Measurements from ENCODE around the gene MTFP1.
"Not testable (repeated sequence)": the region's sequence is repeated elsewhere in the genome, so short reads cannot be mapped to it uniquely, and the experiment has no call there.

The MTFP1 gene

DNA sequence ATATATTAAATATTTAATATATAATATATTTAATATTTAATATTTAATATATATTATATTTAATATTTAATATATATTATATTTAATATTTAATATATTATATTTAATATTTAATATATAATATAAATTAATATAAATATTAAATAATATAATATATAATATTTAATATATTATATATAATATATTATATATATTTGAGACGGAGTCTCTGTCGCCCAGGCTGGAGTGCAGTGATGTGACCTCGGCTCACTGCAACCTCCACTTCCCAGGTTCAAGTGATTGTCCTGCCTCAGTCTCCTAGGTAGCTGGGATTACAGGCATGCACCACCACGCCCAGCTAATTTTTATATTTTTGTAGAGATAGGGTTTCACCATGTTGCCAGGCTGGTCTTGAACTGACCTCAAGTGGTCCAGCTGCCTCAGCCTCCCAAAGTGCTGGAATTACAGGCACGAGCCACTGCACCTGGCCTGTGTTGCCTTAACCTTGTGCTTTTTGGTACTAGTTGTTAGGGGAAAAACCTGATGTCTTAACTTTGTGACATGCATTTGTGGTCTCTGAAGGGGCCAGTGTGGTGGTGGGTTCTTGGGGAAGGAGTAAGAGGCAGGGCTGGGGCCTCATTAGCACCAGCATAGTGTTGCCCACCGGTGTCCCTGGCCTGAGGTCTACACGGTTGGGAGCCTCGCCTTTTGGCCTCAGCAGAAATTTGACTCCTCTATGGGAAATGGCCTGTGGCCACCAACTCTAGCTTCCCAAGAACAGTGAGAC lies 29.7 kb downstream of the MTFP1 start:
- no peak for DNase-seq (ENCODE audit: low spot score)

DNA sequence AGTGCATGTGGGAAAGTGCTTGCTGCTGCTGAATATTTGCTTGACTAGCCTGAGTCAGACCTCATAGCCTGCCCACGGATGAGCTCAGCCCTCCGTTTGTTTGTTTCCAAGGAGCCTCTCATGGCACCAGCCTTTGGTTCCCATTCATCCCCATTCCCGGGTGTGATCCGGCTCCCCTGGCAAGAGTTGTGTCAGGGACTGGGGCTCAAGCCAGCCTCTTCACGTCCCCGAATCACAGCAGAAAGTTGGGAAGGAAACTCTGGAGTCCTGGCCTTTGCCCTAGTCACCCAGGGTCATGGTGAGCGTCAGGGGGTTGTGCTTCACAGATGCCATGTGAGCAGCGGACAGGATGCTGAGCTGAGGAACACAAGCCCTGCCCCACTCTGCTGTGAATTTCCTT lies 32.4 kb downstream of the MTFP1 start:
- no peak for DNase-seq (ENCODE audit: low spot score)

DNA sequence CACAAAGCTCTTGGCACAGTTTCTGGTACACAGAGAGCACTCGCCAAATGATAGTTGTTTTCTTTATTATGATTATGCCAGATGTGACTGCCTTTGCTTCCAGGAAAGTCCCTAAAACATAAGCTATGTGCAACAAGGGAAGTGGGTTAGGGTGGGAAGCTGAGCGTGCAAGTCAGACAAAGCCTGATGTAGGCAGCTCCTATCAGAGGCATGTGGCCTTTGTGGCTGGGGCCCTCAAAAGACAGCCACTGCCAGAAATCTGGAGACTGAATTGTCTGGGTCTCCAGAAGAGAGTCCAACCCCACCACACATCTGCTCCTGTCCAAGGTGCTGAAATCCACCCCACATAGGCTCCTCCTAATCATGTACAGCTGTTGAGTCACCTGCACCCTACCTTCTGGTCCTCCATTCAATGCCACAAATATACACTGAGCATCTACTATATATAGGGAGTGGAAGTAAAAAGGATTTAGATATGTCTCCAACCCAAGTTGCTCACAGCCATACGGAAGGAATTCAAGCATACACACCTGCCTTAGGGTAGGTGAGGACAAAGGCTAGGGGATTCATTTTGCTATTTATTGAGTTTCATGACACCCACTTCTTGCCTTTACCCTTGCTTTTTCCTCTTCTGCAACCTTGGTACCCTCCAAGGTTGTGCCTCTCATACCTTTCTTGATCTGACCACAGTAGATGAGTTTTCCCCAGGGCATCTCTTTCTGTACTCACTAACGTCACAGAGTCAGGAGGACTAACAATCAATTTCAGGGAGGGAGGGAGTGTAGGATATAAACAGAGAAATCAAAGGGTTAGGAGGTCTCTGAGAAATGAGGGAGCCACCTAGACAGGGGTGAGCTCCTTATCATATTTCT lies 33.8 kb downstream of the MTFP1 start:
- DNase-seq (ENCODE audit: low spot score) = no peak

DNA sequence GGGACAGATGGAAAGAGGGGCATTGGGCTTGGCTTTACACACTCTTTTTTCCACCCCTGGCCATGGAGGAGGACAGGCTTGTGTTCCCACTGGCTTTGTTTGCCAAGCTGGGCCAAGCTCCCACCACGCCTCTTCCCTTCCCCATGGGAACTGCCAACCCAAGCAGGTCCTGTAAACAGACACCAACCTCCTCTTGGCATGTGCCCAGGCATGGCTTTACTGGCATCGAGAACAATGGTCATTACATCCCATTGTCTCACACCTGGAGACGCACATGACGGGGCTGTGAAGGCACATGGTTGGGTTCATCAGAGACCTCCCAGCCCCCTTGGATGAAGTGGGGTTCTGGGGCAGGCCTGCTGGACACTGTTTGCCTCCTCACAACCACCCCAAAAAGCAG lies 34.6 kb downstream of the MTFP1 start:
- no peak for DNase-seq (ENCODE audit: low spot score)

DNA sequence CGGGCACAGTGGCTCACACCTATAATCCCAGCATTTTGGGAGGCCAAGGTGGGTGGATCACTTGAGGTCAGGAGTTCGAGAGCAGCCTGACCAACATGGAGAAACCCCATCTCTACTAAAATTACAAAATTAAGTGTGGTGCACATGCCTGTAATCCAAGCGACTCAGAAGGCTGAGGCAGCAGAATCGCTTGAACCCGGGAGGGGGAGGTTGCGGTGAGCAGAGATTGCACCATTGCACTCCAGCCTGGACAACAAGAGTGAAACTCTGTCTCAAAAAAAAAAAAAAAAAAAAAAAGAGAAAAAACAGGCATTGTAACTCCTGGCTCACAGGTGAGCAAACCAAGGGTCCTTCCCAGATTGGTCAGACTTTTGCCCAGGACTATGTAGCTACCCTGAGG lies 35.0 kb downstream of the MTFP1 start:
- not testable (repeated sequence) for DNase-seq (ENCODE audit: low spot score)

DNA sequence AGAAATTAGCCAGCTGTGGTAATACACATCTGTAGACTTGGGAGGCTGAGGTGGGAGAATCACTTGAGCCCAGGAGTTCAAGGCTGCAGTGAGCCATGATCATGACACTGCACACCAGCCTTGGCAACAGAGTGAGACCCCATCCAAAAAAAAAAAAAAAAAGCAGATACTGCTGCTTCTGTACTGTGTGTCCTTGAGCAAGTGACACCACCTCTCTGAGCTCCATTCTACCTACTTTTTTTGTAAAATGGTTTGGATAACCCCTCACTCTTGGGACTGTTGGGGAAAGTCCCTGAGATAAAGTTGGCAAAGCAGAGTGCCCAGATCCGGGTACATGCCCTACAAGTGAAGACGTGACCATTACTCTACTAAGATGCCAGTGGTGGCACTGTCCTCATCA lies 43.6 kb downstream of the MTFP1 start:
- no peak for DNase-seq (ENCODE audit: low spot score)

DNA sequence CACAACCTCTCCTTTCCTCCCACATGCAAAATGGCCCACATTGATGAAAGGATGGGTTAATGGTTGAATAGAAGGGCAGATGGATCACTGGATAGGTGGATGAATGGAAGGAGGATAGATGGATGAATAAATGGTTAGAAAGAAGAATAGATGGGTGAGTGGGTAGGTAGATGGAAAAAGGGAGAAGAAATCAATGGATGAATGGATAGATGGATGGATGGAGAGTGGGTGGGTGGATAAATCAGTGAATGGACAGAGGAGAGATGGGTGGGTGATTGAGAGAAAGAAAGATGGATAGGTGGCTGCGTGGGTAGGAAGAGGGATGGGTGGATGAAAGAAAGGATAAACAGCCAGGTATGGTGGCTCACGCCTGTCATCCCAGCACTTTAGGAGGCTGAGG lies 45.1 kb downstream of the MTFP1 start:
- DNase-seq (ENCODE audit: low spot score) = no peak

DNA sequence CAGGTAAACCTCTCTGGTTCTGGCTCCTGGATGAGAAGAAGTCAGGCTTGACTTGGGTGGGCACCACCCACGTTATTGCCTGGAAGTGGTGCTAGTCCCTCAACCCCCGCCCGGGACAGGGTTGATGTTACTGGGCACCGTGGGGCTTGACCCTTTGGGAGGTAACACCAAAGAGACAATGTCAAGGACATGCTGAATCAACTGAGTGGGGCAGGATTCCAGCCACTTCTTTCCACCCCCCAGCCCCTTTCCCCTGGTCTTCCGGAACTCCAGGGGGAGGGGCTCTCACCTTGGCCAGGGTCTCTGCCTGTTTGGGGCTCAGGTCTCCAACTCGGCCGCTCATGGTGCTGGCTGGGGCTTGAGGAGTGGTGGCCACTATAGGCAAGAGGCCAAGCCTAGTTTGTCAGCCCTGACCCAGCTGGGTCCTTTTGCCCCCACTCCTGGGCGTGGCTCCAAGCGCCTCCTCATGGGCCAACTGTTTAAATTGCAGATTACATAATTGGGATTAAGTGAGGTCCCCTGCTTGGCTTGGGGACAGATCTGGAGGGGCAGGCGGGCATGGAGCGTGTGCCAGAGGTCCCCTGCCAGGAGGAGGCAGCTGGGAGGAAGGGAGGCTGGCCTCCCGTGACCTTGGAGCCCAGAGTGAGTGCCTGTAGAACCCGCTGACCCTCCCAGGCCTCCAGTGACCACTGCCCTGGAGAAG lies 46.2 kb downstream of the MTFP1 start, which contains the start of gene SEC14L3:
TSS of gene SEC14L3 (minus strand) at position 402 of the 703 bp plus-strand sequence. CDS start at position 343, 59 bp downstream.
- no peak for DNase-seq (ENCODE audit: low spot score)

DNA sequence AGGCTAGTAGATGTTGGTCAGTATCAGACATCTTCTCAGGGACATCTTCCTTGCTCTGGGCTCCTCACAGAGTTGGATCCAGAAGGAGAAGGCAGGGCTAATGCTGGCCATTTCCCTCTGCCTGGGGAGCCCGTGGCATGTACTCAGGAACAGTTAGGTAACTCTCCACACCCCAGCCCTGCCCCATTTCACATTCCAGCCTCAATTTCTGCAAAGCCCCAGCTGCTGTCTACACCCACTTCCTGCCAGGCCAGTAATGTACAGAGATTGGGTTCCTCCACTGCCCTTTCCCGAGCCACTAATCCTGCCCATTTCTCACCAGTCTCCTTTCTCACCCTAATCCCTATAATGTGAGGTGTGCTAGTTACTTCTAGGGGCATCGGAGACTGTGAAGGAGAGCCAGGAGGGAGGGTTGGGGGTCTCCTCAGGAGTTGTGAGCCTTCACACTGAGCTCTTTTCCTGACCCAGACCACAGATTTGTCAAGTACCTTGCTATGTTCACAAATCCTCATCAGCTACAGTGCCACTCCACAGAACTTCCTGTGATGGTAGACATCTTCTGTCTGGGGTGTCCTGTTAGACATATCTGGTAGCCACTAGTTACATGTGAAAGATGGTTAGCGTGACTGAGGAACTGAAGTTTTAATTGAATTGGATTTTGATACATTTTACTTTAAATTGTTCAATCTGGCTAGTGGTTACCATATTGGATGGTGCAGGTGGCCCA lies 47.6 kb downstream of the MTFP1 start:
- no peak for DNase-seq (ENCODE audit: low spot score)

DNA sequence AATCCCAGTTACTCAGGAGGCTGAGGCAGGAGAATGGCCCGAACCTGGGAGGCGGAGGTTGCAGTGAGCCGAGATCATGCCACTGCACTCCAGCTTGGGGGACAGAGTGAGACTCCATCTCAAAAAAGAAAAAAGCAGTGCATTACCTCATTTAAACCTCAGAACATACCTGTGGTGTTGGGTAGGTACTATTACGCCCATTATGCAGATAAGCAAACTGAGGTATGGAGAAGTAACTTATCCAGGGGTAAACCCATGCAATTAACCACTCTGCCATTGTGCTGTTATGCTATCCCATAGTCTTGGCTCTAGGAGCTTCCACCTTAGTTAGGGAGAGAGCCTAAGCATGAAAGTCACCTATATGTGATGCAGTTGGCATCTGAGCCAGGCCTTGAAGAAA lies 48.6 kb downstream of the MTFP1 start:
- no peak for DNase-seq (ENCODE audit: low spot score)

DNA sequence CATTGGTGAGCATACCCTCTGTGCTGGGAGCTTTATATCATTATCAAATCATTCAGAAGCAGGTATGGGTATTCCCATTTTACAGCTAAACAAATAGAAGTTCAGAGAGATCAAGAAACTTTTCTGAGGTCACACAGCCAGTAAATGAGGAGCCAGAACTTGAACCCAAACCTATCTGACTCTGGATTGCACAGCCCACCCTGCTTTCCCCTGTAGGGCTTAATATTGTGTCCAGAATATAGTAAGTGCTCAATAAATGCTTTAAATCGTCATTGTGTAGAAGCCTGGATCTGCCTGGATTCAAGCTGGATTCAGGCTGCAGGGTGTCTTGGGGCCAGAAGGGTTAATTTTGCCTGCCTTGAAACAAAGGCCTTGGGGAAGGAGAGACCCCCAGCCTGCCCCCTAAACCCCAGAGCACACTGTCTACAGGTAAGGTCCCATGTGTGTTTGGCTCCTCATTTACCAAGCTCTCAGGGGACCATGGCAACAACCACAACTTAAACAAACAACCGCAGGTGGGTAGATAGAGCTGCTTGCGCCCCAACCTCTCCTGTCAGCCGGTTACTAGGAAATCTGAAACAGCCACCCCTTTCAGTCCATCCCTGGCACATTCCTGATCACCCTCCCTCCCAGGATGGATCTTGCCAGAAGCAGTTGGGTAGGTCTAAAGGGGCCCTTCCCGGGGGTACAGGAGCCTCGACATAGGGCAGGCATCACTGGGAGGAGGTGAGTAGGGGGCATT lies 49.3 kb downstream of the MTFP1 start:
- no peak for DNase-seq (ENCODE audit: low spot score)

All from left forelimb (tissue), 1 donor.